ENCODE results near the gene IL12A.
A peak's percentile ranks its signal among the peaks of the same experiment; 100 is the strongest.

Gene IL12A

DNA sequence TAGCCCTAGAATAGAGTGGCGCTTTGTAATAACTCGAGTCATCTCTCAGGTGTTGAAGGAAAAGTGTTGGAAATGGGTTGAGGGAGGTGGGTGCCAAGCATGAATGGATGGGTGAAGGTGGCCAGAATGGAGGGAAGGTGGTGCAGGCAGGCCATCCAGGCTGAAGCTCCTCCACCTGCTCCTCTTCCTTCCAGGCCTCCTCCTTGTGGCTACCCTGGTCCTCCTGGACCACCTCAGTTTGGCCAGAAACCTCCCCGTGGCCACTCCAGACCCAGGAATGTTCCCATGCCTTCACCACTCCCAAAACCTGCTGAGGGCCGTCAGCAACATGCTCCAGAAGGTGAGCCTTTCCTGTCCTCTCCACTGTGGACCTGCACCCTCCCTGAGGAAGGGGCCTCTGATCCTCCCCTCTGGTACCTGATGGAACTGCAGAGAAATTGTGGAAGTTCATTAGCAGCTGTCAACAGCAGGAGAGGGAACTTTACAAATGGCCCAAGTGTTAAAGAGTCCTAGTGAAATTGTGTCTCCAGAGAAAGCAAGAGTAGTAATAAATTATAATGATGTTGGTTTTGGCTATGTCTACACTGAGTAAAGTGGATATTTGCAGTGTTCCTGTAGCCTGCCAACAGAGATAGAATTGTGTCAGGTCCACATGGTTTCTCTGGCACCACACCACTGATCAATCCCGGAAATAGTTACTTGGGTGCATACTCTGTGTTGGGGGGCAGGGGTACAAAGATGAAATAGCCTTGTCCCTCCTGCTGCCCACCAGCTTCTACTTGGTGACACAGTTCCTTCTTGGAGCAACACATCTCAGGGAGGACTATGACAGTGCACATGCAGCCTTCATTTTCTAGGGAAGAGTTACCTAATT is 1.6 kb downstream of the IL12A start:
- no peak for DNase-seq
- no peak for ATAC-seq

DNA sequence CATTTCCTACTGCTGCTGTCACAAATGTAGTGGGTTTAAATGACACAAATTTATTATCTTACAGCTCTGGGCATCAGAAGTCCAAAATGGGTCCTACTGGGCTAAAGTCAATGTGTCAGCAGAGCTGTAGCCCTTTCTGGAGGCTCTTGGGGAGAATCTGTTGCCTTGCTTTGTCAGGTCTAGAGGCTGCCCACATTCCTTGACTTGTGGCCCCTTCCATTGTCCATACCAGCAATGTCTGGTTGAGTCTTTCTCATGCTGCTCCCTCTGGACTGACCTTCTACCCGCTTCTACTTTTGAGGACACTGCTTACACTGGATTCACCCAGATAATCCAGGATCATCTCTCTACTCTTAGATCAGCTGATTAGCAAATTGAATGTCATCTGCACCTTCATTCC is 3.0 kb downstream of the IL12A start:
- ATAC-seq, result no peak
- DNase-seq, result no peak

DNA sequence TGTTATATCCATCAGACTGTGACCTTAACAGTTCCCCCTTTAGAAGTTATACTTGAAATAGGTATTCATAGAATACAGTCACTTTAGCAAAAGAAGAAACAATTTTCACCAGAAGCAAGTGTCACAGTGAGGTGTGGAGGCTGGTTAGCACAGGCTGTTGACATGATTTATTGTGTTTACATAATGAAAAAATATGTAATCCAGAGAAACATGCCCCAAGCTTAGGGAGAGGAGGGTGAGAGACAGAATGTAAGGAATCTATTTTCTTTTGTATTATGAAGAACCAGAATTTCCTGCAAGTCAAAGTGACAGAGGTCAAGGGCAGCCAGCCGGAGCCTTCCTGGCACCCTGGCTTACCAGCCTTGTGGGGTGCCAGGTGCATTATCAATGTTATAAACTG is 4.0 kb downstream of the IL12A start:
- no peak for ATAC-seq
- no peak for DNase-seq

DNA sequence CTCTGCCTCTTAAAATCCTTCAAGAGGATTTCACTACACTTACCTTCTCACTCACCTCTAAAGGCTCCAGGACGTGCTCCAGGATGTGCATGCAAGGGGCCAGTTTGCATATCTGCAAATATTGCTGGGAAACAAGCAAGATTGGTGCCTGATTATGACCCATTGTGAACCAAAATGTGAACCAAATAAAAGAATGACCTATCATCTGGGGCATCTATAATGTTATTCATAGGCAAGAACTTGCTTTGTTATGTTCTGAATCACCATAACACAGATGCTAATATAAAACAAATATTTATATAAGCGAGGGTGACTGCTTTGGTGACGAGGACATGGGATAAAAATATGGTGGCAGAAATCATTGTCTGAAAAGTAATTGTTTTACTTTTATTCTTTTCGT is 5.5 kb downstream of the IL12A start:
- no peak for DNase-seq
- ATAC-seq, result no peak

DNA sequence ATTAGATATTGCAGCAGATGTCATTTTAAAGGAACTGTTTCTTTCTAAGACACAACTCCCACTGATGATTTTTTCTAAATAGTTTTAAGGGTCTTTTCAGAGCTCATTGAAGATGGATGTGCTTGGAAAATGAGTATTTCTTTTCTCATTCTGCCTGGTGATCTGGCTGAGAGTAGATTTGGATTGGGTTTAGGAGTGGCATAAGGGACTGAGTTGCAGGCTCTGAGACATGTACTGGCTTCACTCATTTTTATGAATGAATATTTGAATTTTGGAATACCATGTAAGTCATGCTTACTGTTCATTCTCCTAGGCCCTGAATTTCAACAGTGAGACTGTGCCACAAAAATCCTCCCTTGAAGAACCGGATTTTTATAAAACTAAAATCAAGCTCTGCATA is 6.5 kb downstream of the IL12A start:
- no peak for ATAC-seq

DNA sequence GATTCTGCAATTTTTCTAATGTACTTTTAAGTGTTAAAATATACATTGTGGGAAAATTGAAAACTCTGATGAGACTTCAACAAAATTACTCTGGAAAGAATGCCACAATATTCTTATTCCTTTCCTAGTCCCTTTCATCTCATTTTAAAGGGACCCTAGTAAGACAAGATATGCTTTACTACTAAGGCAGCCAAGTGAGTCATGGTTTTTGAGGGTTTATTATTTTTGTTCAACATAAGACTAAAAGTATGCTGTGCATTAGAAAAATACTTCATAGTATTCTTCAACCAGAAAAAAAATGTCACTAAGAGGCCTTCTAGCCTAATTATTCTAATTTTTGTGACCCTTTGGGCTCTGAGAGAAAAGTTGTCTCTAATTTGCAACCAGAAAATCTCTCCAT is 7.4 kb downstream of the IL12A start:
- ATAC-seq (no peak), DNase-seq (no peak)

More for the DNA sequence above, 6.5 kb downstream of the IL12A start:
- no peak for DNase-seq

DNA sequence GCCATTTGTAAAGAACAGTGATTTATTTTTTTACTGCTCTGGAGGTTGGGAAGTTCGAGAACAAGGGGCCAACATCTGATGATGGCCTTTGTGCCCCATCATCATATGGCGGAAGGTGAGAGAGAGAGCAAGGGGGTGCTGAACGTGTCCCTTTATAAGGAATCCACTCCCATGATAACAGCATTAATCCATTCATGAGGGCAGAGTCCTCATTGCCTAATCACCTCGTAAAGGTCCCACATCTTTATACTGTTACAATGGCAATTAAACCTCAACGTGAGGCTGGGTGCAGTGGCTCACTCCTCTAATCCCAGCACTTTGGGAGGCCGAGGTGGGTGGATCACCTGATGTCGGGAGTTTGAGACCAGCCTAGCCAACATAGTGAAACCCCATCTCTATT is 8.3 kb downstream of the IL12A start:
- ATAC-seq, result no peak
- no peak for DNase-seq

DNA sequence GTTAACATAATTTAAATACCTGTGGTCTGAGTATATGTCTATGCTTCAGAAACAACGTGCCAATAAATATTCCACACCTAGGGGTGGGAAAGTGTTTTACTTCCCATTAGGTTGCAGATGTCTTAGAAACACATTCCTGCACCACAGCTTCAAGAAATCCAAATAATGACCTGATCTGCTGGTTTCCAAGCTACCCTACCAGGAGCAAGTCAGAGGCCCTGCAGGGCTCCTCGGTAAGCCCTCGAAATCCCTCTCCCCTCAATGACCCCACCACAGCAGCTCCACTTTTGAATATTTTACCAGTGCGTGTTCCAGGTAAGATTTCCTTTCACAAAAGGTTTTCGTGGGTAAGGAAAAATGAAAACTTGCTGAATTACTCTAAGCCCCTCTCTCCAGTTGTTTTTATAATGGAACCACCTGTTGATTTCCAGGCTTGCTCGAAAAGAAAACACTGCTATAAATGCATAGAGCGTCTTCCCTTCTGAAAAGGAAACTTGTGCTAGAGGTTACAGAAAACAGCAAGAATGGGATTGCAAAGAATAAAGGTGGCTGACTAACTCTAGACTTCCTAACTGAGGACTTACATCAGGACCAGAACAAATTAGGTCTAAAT is 12.6 kb downstream of the IL12A start:
- DNase-seq (no peak), ATAC-seq (no peak)

DNA sequence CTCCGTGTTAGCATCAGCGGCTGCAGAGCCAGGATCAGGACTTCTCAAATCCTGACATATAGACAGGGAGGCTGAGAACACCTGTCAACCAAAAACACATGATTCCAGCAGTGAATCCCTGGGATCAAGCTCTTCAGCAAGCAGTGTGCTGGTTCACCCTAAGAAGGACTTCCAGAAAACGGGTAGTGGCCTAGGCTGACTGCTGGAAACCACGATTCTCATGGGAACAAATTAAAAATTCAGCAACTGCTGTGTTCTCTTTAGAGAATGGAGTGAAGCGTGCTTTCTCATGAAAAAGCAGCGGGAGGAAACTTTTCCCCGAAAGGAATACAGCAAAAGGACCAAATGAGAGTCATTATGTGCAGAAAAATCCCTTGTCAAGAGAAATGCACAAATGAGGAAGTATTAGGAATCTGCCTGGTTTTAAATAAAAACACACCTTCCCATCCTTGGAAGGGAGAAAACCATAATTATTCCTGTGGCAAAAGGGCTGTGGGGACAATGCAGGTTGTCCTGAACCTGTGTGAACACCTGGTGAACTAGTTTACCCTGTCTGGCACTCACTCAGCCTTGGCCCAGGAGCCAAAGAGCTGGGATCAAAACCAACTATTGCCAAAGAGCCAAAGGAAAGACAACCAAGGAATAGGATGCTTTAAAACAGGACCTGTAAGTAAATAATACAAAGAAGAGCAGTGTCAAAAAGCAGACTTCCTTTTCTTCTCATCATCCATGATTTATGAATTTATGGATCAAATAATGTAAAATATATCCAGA is 13.4 kb downstream of the IL12A start:
- no peak for DNase-seq
- no peak for ATAC-seq

DNA sequence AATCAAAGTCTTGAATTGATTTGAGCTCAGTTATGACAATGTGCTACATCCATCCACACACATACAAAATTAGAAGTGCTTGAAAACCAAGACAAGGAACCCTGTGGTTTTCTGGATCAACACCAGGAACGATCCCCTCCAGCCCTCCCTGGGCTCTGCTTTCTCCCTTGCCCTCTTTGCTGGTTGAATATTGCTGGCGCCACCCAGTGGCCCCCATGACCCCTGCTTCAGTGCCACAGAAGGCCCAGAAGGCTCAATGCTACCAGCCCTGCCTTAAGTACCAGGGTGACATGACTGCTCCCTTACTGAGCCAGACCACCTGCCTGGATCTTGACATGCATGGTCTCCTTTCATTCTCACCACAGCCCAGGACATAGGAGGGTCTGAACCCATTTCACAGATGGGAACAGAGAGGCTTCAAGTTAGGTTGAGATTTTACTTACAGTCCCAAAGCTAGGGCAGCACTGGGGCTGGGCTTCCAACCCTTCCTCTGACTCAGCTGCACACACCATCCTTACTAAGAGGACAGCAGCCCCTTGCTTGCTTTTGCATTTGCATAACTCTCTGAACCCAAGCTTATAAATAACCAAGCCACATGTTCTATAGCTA is 15.0 kb downstream of the IL12A start:
- ATAC-seq (peak; percentile 77), DNase-seq (peak; percentile 56)

DNA sequence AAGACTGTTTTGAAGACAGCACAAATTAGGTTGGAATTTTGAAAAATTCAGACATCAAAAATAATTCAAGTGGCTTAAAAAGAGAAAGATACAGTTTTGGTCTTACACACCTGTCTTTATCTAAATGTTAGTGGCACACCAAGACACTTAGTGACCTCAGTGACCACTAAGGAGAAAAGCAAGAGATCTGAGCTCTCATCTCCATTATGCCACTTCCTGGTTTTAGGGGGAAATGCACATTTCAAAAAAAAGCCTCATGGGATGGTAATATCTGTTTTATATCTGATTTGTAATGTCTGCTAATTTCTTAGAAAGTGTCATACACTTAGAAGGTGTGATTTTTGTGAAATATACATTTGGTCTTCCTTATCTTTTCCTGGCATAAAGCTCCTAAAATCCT is 16.4 kb downstream of the IL12A start:
- no peak for ATAC-seq
- no peak for DNase-seq

DNA sequence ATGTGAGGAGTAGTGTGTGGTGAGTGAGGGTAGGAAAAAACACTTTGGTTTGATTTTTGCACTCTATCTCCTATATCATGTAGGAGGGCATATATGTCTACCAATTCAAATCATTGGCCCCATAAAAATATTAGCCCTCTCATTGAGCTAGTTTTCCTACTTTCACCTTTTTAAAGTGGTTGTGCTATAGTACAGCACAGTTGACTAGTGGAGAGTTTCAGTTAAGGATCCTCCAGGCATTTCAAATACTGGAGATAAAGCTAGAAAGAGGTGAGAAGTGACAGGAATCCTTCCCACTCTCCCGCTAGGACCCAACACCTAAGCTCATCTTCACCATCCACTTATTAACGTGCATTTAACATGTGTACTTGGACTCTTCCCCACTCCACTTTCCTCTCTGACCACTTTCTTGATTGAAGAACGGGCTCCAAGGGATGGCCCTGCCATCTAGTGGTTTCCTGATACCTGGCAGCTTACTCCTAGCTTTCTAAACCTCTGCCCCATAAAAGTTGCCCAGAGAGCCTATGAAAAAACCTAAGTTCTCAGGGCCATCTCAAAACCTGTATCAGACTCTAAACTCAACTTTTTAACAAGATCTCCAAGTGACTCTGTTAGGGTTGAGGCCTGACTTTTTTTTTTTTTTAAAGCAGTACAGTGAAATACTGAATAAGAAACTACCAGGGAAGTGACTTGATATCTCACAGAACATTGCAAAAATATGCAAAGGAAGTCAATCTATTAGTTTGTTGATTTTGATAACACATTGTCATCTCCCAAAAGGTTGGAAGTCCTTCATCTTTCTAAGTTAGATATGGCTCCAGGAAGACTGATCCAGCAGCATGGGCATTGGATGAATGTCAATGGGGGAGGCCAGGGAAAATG is 17.9 kb downstream of the IL12A start:
- ATAC-seq (peak; percentile 72), DNase-seq (peak; percentile 24)

DNA sequence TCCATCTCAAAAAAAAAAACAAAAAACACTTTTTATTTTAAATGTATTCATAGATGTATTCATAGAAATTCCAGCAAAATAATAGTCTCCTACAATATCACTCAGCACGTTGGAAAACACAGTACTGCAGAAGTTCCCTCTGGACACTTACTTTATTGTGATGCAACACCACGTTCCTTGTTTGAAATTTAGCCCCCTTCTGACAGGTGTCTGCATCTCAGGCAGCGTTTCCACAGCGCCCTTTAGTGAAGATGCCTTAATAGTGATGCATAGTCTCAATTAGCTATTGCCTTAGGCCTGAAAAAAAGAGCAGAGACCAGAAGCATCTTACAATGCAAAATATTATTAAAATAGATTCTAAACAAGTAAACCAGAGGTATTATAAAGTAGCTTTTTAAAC is 20.3 kb downstream of the IL12A start:
- ATAC-seq, result no peak

DNA sequence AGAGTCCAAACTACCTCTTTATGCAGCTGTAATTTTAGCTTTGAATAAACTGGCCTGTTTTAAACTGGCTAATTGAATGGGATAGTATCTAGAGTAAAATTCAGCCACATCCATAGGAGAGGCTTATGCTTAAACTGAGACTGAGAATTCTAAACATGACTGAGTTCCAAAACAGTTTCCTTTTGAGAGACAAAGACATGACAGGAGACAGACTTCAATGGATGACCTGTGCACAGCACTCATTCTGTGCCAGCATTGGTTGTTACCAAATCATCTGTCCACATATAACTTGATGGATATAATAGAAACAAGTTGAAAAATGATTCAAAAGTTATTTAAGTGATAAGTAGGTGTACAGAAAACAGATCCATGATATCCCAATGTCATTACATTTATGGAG is 20.9 kb downstream of the IL12A start:
- DNase-seq, result no peak
- no peak for ATAC-seq

More for the DNA sequence above, 20.3 kb downstream of the IL12A start:
- DNase-seq, result no peak

DNA sequence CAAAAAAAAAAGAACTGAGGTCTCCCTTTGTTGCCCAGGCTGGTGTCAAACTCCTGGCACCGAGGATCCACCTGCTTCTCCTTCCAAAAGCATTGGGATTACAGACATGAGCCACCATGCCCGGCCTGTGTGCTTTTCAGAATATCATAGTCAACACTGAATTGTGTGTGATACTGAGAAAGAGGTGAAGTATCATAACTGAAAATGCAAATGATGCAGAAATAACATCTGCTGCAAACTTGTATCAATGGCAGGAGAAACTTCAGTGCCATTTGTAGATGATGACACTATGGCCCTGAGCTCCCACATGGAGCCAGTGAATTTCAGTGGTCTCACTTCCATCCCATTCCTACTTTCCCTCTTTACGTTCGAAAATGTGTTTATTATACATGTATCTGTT is 21.9 kb downstream of the IL12A start:
- no peak for ATAC-seq
- no peak for DNase-seq

DNA sequence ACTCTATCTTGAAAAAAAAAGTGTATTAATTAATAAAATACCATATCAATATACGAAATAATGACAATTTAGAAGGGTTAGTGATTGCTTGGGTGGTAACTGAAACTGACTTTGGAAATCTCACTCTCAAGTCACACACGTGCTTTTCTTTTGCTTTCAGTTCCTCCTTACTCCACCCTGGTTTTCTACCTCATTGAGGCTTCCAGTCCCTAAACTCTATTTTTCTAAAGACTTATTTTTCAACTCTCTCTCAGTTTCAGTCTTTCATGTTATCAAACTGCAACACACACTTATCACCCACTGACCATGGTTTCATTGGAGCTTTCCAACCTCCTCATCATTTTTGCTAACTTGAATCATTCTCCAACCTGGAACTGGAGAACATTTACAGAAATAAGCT is 23.5 kb downstream of the IL12A start:
- DNase-seq (no peak), ATAC-seq (no peak)

DNA sequence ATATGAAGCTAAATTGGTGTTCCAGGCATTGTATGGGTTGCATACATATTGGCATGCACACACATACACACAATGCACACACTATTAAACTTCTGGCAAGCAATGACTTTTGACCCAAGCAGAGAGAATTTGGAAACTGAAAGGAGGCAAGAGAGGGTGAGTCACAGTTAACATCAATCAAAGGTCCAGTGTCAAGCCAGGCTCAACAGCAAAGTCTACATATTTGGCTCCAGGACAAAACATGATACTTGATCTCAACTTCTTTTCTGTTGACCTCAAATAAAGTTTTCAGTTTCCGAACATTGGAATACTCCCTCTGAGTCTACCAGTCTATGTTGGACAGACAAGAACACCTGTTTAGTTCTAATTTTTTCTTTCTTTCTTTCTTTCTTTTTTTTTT is 28.3 kb downstream of the IL12A start:
- no peak for ATAC-seq
- DNase-seq, result no peak

DNA sequence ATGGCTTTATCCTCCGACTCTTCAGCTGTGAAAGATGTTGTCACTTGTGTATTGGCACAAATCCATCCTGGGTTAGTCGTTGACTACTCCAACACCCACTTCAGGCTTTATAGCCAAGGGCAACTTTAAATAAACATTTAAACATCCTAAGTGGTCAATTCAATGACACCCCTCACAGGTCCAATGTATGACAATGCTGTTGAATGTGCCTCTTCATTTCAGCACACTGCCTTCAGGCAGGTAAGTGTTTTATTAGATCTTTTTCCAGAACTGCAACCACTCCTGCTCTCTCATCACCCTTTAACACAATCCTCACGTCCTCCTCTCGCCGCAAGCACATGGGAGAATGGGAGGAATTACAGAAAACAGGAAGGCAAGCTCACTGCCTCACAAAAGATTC is 30.3 kb downstream of the IL12A start:
- DNase-seq (no peak), ATAC-seq (no peak)

DNA sequence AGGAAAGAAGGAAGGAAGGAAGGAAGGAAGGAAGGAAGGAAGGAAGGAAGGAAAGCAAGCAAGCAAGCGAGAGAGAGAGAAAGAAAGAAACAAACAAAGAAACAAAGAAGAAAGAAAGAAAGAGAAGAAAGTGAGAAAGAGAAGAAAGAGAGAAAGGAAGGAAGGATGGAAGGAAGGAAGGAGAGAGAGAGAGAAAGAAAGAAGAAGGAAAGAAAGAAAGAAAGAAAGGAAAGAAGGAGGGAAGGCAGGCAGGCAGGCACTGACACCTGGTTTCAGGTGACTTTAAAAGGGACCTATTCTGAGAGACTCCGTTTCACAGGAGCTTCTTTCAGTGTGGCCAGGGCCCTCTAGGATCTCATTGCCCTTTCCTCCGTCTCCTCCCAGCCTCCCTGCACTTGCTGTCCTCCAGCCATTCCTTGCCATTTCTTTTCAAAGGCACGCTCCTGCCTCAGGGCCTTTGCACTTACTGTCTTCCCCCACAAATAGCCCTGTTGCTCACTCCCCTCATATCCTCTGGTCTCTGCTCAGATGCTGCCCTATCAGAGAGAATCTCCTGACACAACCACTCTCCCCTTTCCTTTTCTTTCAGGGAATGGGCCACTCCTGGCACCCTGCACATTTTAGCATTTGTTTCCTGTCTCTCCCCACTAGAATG is 31.5 kb downstream of the IL12A start:
- ATAC-seq (no peak), DNase-seq (no peak)

DNA sequence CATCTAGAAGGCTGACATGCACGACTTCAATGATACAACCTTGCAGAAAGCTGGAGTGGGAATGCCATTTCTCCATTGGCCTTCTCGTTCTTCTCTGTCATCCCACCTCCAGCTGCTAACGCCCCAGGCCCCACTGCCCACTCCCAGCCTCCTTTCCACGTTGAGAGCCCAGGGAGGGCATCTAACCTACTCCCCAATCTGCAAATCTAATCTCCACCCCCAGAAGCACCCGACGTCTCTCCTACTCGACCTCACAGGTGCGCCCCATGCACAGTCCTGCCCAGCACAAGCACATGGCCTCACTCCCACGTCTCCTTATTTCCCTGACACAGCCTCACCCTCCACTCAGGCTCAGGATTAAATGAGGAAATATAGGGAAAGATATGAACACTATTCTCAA is 33.4 kb downstream of the IL12A start:
- DNase-seq, result no peak
- ATAC-seq, result no peak

DNA sequence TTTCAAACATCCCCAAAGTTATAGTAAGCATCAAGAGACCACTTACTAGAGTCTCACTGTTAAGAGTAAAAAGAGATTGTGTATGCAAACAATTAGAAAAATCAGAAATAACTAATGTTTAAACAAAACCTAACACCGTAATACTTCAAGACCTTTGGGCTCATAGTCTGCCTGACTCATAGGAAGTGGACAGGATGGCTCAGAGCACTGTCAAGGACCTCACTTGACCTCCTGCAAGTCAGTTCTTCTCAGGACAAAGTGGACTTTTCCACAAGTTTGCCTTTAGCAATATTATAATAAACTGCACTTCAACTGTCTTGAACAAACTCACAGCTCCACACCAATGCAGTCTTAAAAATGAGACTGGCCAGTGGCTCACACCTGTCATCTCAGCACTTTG is 34.8 kb downstream of the IL12A start:
- DNase-seq, result no peak
- ATAC-seq, result no peak
